ENCODE results near the gene PMEPA1. TPM values are rescaled to one million over a fixed set of nuclear protein-coding genes. Genes with fewer than 3 reads are reported as not detected.

The PMEPA1 gene
- total and polyA plus RNA-seq, 10 donors = 4.8 to 15.7 (median 9.2) TPM

GRCh38 chr20:57650266-57650665, 59.5 kb downstream of the PMEPA1 start:
- Histone ChIP-seq H3K36me3 (peaks cover 0 to 36% (median 17%) of the 10 kb centered on the region in 6 donors), H3K4me1 (peaks cover 0 to 15% (median 6%) of the 10 kb centered on the region in 6 donors), H3K27me3 (replicated peaks in 1 of 7) (no peaks in the 10 kb centered on the region), H3K27ac (no peak overlapping the region), H3K4me3 (no peak overlapping the region), H3K9me3 (peaks cover 0 to 10% (median 2%) of the 10 kb centered on the region in 8 donors)
- intact Hi-C loops (cut with DNase I; ENCODE audit: low total_unique reads) = loop anchor here (5.0 to 10.0 kb wide), 3 partner anchors 45 to 527 kb away; no protein-coding TSS in a partner anchor
- WGBS, 5 donors = 67 to 69% (median 68%) methylated on average over 9 of the region's 9 CpGs
- DNase-seq = peak; percentile 54
- TF ChIP-seq POLR2A (IDR thresholded peaks at IDR 0.05) (no peak), POLR2AphosphoS5 (IDR thresholded peaks at IDR 0.05) (no peak), CTCF (IDR thresholded peaks at IDR 0.05 in 8 of 11, conservative IDR thresholded peaks at IDR 0.05 in 3 of 11) (no peak)

GRCh38 chr20:57649617-57650015, 60.2 kb downstream of the PMEPA1 start:
- DNase-seq = peak; percentile 59
- Histone ChIP-seq H3K27me3 (replicated peaks in 1 of 7) (no peaks in the 10 kb centered on the region), H3K27ac (no peak overlapping the region), H3K4me3 (no peak overlapping the region), H3K9me3 (peaks cover 0 to 16% (median 8%) of the 10 kb centered on the region in 8 donors), H3K4me1 (peaks cover 0 to 10% (median 6%) of the 10 kb centered on the region in 6 donors), H3K36me3 (peaks cover 0 to 36% (median 17%) of the 10 kb centered on the region in 6 donors)
- WGBS, 5 donors = 92 to 96% (median 95%) methylated on average over 14 of the region's 14 CpGs
- TF ChIP-seq POLR2AphosphoS5 (IDR thresholded peaks at IDR 0.05) = no peak
- no peak for TF ChIP-seq CTCF (IDR thresholded peaks at IDR 0.05 in 8 of 11, conservative IDR thresholded peaks at IDR 0.05 in 3 of 11)
- no peak for TF ChIP-seq POLR2A (IDR thresholded peaks at IDR 0.05)
- intact Hi-C loops (cut with DNase I; ENCODE audit: low total_unique reads) = loop anchor here (5.0 to 10.0 kb wide), 3 partner anchors 45 to 528 kb away; no protein-coding TSS in a partner anchor

- H3K9me3 ChIP-seq = peaks cover 0 to 22% (median 13%) of the 10 kb centered on the region in 8 donors
- 89 to 94% (median 90%) methylated on average over 15 of the region's 15 CpGs for WGBS, 5 donors
- intact Hi-C loops (cut with DNase I; ENCODE audit: low total_unique reads) = no loop called here
- no peak overlapping the region for H3K27ac ChIP-seq
- peak; percentile 30 for DNase-seq
- no peaks in the 10 kb centered on the region for H3K27me3 ChIP-seq (replicated peaks in 1 of 7)
- no peak for TF ChIP-seq POLR2AphosphoS5 (IDR thresholded peaks at IDR 0.05)
- H3K4me3 ChIP-seq = no peak overlapping the region
- peaks cover 0 to 4% (median under 1%) of the 10 kb centered on the region in 6 donors for H3K4me1 ChIP-seq
- peaks cover 0 to 36% (median 17%) of the 10 kb centered on the region in 6 donors for H3K36me3 ChIP-seq
Measured at GRCh38 chr20:57648878-57649616, 60.8 kb downstream of the PMEPA1 start.

- H3K27me3 ChIP-seq (replicated peaks in 1 of 7) = no peaks in the 10 kb centered on the region
- no peaks in the 10 kb centered on the region for H3K4me1 ChIP-seq
- DNase-seq = peak; percentile 36
- WGBS, 5 donors = 86 to 92% (median 88%) methylated on average over 23 of the region's 23 CpGs
- TF ChIP-seq POLR2AphosphoS5 (IDR thresholded peaks at IDR 0.05) (no peak), CTCF (IDR thresholded peaks at IDR 0.05 in 8 of 11, conservative IDR thresholded peaks at IDR 0.05 in 3 of 11) (no peak), POLR2A (IDR thresholded peaks at IDR 0.05) (no peak)
- H3K27ac ChIP-seq = no peak overlapping the region
- H3K36me3 ChIP-seq = peaks cover 0 to 32% (median 17%) of the 10 kb centered on the region in 6 donors
- no peak overlapping the region for H3K4me3 ChIP-seq
- intact Hi-C loops (cut with DNase I; ENCODE audit: low total_unique reads) = no loop called here
- H3K9me3 ChIP-seq = peaks cover 0 to 31% (median 21%) of the 10 kb centered on the region in 8 donors
Measured at GRCh38 chr20:57647933-57648785, 61.7 kb downstream of the PMEPA1 start.
